Activated CD8-positive, alpha-beta memory T cell treated with anti-CD3 and anti-CD28 coated beads, Interleukin-2, amount 50 U/mL, for 1 hour (primary cell): Measurements from ENCODE around the gene VRK2.
"Not testable (repeated sequence)": the region's sequence is repeated elsewhere in the genome, so short reads cannot be mapped to it uniquely, and the experiment has no call there.

Experiments
- DNase-seq: peaks from one replicate; pipeline ENCODE4 v3.0.0-alpha.2; 2020; ENCODE audit errors: extremely low read depth

VRK2 gene

DNA sequence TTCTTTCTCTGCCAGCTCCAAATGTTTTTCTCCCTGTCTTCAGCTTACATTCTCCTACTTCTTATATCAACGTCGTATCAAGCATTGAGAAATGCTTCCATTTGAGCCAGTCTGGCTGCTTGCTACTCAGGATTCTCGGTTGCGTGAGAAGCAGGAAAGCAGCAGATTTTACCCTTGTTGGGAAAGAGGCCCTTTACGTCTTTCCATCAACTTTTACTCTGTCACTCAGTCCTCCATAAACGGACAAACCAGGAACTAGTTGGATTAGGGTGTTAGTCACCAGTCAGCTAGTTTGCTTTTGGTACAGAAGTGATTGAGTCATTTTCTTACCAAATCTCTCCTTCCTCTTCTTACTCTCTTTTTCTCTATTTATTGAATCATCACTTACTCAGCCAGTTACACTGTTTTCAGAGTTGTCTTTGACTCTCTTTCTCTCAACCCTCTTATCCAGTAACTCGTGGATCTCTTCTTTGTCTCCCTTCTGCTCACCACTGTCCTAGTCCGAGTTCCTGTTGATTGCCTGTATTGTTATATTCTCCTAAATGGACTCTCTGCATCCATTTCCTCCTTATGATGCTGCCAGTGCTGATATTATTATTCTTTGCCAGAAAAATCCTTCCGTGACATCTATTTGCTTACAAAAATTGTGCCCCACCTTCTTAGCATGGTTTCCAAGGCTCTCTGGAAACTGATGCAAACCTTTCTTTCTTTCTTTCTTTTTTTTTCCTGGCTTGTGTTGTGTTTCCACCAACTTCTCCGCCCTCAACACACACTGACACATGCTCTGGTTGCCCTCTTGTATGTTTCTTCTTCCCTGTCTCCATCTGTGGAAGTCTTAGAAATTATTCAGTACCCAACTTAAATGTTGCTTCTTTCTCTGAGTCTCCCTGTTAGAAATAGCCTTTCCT lies 61.5 kb downstream of the VRK2 start:
- DNase-seq = no peak

DNA sequence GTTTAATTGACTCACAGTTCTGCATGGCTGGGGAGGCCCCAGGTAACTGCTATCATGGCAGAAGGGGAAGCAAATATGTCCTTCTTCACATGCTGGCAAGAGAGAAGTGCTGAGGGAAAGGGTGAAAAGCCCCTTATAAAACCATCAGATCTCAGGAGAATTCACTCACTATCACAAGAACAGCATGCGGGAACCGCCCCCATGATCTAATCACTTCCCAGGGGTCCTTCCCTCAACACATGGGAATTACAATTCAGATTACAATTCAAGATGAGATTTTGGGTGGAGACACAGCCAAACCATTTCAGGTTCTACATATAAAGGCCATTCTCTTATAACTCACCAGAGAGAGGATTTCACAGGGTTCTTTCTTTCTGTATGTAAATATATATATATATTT lies 62.9 kb downstream of the VRK2 start:
- no peak for DNase-seq

DNA sequence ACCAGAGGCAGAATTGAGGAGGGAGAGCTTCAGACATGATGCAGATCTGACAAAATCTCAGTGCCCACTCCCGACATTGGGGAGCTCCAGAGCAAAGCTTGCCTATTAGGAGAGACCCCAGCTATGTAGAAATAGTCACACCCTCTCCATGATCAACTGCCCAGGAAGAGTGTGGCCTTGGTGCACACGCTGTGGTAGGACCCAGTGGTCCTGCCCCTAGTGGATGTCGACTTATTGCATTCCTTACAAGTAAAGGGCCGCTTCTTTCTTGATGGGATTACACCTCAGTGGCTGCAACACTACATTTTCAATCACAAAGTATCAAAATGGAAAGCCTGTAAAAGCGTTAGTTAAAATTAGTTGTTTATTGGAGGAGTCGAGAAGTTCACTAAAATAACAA lies 64.2 kb downstream of the VRK2 start:
- no peak for DNase-seq

DNA sequence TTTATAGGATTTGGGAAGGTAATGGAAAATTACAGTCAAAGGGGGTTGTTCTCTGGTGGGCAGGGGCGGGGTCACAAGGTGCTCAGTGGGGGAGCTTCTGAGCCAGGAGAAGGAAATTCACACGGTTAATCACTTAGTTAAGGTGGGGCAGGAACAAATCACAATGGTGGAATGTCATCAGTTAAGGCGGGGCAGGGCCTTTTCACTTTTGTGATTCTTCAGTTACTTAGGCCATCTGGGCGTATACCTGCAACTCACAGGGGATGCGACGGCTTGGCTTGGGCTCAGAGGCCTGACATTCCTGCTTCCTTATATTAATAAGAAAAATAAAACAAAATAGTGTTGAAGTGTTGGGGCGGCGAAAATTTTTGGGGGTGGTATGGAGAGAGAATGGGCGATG lies 67.0 kb downstream of the VRK2 start:
- DNase-seq = not testable (repeated sequence)

DNA sequence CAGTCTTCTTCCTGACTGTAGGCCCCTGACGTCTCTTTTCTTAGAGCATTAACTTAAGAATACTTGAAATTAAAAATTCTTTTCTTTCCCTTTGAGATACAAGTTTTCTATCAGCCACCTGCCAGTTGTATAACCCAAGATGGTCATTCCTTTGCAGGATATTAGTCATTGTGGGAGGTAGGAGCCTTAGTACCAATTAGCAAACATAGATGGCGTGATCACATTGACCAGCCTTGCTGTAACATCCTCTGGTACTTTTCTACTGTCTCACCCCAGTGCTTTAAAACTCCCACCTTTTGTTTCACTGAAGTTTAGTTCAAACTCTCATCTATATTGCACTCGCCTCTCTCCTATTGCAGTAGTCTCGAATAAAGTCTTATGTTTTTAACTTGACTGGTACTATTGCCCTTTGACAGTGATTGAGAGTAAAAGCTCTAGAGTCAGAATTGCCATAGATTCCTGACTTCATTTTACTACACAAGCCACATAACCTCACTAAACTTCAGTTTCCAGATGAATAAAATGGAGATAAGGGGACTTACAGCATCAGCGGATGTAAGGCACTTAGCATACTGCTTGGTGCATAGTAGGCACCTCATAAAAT lies 74.1 kb downstream of the VRK2 start:
- no peak for DNase-seq

DNA sequence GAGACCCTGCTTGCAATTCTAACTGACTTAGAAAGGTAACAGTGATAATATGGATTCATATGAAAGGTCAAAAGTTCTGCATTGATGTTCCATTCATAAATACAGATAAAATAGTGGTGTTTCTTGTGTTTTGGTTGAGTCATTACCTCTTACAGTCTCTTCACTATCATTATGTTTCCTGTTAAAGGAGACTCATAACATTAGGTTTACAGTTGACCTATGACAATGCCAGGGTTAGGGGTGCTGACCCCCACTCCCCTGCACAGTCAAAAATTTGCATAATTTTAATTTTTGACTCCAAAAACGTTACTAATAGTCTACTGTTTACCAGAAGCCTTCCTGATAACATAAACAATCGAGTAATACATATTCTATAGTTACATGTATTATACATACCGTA lies 75.4 kb downstream of the VRK2 start:
- DNase-seq = no peak

DNA sequence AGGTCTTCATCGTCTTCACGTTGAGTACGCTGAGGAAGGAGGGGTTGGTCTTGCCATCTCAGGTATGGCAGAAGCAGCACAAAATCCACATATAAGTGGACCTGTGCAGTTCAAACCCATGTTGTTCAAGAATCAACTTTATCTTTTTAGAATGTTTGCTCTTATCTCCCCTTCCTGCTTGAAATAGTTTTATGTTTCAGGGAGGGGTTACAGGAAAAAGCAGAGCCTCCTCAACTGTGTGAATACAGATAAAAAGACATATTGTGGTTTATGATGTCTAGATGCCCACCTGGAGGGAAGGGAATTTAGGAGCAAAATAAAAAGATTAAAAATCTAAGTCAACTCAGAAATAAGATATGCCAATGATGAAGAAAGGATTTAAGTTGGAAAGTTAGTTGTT lies 75.9 kb downstream of the VRK2 start:
- no peak for DNase-seq

DNA sequence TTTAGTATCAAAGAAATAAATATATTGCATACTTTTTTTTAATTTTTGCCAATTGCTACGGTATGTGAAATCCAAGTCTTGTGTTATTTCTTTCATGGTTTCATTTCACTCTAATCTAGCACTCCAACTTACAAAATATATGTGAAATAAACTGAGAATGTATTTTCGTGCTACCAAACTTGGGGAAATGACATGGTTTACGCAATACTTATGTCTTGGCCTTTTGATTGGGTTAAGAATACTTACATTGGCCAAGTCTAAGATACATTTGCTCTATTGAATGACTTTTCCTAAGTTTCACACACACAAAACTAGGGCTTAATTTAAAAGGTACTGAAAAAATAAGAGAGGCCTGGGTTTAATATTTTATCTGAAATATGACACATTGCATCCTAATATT lies 80.5 kb downstream of the VRK2 start:
- DNase-seq = no peak

DNA sequence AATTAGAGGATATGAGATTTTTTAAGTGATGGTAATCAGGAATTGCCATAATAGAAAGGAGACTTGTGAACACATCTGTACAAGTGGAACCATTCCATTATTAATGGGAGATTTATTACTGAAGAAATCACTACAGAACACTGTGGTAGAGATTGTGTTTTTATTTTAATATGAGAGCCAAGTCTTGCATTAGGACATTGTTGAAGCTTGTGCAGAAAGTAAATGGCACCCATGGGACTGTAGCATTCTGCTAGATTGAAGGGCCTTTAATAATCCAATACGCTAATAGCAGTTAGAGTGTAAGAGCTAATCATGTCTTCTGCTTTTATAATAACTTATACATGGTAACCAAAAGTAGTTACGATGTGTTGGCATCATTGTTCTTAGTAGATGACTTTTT lies 83.6 kb downstream of the VRK2 start:
- no peak for DNase-seq

DNA sequence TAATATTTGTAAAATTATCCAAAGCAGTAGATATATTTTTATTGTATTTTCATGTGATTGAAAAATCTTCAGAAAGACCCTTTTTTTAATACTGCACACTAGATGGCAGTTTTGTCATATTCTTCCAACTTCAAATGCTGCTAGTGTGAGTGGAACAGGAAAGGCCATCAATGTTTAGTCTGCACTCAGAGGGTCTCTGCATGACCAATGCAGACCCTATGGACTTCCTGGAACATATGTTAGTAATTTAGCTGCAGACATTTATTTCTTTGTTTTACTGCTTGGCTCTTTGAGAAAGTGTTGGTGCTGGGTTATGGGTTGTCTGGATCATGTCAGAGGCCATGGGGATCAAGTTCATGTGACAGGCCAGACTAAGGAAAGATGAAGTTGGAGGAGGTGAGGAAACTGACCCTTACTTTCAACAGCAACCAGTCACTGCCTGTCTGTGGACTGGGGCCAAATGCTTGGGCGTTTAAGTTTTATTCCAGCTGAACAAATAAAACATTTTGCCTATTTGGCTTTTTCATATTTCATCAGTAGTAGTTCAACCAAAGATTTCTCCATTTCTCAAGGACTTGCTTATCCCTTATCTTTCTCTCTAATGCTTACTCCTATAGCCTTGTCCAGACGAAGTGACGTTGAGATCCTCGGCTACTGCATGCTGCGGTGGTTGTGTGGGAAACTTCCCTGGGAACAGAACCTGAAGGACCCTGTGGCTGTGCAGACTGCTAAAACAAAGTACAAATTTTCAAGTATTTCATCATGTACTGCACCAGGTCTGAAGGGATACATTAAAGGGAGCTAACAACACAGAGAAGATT lies 84.8 kb downstream of the VRK2 start:
- DNase-seq = no peak

DNA sequence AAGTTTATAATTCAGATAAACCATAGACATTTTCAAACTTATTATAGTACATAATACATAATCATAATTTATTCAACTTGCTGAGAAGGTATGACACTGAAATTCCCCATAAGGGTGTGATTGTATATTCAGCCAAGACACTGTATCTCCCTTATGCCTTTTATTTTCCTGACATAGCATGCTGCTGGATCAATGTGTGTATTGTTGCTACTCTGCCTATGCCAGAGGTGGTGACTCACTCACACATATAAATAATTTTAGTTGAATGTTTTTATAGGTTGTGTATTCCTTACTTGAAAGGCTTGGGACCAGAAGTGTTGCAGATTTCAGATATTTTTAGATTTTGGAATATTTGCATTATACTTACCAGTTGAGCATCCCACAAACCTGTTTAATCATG lies 86.8 kb downstream of the VRK2 start:
- DNase-seq = no peak

DNA sequence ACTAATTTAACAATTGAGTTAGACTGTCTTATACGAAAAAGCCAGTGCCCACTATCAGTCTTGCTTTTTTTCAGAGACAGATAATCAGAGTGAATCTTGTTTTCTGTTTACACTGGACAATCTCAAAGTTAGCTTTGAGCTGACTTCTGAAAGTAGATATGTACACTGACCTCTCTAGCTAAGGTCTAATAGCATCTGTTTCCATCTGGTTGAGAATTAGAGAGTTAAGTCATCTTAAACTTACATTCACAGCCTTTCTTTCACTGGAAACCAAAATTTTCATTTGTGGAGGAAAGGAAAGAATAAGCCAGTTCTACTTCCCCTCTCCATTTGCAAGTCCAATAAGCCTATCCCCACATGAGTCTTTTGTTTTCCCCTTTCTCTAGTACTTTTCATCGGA lies 89.3 kb downstream of the VRK2 start:
- no peak for DNase-seq

DNA sequence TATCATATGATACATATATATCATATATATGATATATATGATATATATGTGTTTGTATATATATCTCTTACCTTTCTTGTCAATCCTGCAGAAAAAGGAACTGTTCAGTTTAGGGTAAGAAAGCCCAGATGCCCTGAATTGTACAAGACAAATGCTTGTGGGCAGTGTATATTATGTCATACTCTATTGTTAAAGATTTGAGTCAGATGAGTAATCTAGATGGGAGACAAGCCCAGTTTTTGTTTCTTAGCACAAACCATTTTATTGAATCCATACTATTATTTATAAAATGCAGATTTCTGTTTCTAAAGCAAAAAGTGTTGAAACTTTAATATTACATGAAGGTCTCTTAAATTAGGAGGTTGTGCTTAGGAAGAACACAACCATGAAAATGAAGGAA lies 90.6 kb downstream of the VRK2 start:
- no peak for DNase-seq

DNA sequence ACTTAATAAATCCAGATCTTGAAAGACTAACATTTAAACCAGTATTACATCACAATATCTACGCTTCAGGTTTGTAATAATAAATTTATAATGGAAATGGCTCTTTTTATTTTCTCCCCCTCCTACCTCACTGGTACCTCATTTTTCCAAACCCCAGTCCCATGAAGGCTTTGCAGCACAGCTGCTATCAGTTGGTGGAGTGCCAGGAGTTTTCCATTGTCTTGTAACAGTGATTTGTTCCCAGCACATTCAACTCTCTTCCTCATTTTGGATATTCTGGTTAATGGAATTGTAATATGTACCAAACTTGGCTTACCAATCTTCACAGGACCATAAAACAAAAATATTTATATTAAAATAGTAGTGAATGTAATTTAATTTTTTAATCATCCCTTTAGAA lies 91.2 kb downstream of the VRK2 start:
- no peak for DNase-seq

DNA sequence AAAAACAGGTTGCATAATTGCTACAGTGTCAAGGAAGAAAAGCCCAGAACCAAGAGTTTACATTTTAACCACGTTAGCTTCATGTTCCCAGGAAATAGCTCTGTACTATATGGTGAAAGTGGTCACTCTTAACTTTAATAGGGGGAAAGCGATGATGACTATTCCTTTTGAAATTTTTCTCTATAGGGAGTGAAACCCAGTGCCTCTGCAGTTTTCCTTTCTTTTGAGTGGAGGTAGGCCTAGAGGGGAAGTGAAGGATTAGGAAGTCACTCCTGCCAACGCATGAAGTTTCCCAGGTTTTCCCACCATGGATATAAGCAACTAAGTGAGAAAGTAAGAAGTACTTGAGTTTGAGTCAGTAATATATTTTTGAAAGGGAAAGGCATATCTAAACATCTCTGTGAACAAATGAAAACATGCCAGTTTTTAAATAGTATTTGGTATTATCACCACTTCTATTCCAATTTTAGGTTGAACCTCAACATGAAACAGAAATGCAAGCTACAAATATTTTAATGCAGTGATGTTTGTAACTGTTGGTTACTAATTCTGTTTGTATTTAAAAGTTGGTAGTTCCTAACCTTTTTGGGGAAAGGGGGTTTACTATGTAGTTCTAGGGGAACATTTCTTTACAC lies 91.9 kb downstream of the VRK2 start:
- DNase-seq = no peak

DNA sequence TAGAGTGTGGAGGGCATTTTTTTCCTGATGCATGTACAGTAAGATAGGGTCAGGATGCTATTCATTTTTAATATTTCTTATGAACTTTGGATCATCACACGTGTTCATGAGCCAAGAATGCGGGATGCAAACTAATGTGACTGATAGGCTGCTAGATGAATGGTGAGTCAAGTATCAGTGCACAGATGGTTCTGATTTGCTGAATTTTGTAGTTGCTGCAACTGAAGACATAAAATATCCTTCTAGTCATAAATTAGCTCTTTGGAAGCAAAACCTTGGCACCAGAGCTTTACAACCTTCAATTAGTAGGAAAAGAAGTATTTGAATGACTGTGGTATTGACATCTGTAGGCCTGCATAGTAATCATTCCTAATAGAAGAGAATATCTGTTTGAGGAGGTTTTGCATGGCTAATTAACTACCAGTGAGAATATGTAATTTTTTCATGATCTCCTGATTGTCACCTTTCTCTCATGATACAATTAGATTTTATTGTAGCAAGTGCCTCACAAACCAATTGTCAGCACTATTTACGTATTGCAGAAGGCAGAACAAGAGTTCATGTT lies 94.0 kb downstream of the VRK2 start:
- DNase-seq = no peak

DNA sequence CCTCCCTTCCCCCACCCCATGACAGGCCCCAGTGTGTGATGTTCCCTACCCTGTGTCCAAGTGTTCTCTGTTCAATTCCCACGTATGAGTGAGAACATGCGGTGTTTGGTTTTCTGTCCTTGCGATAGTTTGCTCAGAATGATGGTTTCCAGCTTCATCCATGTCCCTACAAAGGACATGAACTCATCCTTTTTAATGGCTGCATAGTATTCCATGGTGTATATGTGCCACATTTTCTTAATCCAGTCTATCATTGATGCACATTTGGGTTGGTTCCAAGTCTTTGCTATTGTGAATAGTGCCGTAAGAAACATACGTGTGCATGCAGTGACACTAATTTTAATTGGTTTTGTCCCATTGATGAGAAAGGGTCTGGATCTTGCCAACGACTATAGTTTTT lies 99.2 kb downstream of the VRK2 start:
- DNase-seq = not testable (repeated sequence)

DNA sequence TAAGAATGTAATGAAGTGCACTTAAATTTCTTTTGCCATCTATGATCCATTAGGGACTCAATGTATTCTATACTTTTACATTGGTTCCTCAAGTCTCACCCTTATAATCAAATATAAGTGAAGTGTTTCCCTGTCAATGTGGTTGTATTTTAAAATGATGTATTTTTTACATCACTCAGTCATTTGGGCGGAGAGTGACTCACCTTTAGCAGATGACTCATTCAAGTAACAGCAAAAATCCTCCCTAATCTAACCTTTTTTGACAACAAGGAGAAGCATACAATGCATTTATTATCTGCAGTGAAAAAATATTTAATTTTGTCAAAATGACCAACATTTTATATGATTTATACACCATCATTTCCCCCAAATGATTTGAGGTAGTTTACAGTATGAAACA lies 100.1 kb downstream of the VRK2 start:
- DNase-seq = no peak

DNA sequence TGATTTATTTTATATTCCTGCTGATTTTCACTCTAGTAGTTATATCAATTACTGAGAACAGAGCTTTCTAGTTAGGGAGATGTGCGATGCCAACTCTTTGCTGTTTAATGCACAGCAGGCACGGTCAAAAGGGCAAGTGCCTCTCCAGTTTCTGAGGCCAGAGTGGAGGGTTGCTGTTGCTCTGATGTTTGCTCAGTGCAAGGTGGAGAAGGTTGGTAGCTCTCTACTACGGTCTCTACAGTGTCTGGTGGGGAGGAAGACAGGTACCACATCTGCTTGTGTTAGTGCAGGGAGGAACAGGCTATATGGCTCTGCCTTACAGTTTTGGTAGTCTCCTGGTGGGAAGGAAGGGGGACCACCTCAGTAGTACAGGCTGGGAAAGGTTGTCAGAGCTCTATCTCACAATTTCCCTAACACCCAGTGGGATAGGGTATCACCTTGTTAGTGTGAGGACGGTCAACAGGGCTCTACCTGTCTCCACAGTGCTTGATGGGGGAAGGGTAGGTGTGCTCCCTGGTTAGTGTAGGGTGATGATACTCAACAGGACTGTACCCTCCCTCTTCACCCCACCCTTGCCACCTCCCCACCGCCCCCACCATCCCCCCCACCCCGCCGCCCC lies 108.7 kb downstream of the VRK2 start:
- DNase-seq = no peak

DNA sequence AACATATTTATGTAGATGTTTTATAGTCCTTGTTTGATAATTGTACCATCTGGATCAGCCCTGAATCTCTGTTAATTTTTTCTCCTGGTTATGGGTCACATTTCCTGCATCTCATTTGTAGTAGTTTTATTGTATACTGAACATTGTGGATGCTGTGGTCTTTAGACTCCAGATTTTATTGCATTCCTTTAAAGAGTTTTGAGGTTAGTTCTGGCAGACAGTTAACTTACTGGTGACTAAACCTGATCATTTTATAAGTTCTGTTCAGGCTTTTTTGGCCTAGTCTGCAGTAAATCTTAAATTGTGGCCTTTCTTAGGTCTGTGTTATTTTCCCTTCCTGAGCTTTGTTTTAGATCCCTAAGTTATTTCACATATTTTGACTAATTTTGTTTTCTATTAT lies 110.2 kb downstream of the VRK2 start:
- DNase-seq = no peak

DNA sequence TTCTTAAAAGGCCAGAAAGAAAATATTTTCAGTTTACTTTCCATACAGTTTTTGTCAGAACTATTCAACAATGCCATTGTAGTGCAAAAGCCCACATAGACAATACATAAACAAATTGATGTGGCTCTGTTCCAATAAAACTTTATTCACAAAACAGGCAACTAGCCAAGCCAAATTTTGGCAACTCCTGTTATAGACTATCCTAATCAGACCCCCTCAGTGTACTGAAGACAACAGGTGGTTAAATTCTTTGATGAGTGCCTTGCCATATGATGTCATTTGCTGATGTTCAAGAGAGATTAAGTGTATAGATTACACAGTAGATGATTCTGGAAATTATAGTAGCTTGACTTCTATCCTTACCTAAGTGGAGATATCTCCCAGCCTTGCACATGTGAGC lies 111.1 kb downstream of the VRK2 start:
- no peak for DNase-seq
